ENCODE data around the gene AAK1. TPM values are rescaled to one million over a fixed set of nuclear protein-coding genes. Genes with fewer than 3 reads are reported as not detected.

The AAK1 gene
- total and polyA plus RNA-seq, 2 of the 13 experiments (the other 11 are each of a cell fraction or from before 2014, with no cell fraction given) = 9.8 to 10.3 TPM

DNA sequence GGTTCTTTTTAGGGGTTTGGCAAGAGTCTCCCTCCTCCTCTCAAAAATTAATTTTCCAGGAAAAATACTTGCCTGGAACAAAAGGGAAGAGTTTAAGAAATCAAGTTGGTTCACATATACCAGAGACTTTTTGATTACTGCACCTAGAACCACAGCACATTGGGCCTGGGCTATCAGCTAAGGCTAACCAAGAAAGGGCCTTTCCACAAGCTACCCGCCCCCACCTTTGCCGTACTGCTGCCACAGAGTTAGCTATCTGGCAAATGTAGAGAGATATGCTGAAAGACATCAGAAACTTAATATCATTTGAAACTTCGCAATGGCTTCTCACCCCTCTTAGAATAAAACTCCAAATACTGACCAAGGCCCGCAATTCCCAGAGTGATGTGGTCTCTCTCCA lies 76.9 kb downstream of the AAK1 start (continued):
- TF ChIP-seq, protein P1, sequence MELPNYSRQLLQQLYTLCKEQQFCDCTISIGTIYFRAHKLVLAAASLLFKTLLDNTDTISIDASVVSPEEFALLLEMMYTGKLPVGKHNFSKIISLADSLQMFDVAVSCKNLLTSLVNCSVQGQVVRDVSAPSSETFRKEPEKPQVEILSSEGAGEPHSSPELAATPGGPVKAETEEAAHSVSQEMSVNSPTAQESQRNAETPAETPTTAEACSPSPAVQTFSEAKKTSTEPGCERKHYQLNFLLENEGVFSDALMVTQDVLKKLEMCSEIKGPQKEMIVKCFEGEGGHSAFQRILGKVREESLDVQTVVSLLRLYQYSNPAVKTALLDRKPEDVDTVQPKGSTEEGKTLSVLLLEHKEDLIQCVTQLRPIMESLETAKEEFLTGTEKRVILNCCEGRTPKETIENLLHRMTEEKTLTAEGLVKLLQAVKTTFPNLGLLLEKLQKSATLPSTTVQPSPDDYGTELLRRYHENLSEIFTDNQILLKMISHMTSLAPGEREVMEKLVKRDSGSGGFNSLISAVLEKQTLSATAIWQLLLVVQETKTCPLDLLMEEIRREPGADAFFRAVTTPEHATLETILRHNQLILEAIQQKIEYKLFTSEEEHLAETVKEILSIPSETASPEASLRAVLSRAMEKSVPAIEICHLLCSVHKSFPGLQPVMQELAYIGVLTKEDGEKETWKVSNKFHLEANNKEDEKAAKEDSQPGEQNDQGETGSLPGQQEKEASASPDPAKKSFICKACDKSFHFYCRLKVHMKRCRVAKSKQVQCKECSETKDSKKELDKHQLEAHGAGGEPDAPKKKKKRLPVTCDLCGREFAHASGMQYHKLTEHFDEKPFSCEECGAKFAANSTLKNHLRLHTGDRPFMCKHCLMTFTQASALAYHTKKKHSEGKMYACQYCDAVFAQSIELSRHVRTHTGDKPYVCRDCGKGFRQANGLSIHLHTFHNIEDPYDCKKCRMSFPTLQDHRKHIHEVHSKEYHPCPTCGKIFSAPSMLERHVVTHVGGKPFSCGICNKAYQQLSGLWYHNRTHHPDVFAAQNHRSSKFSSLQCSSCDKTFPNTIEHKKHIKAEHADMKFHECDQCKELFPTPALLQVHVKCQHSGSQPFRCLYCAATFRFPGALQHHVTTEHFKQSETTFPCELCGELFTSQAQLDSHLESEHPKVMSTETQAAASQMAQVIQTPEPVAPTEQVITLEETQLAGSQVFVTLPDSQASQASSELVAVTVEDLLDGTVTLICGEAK (IDR thresholded peaks at IDR 0.05) = no peak
- TF ChIP-seq, protein P1 (CRISPR knock-in tag; IDR thresholded peaks at IDR 0.05) = no peak

DNA sequence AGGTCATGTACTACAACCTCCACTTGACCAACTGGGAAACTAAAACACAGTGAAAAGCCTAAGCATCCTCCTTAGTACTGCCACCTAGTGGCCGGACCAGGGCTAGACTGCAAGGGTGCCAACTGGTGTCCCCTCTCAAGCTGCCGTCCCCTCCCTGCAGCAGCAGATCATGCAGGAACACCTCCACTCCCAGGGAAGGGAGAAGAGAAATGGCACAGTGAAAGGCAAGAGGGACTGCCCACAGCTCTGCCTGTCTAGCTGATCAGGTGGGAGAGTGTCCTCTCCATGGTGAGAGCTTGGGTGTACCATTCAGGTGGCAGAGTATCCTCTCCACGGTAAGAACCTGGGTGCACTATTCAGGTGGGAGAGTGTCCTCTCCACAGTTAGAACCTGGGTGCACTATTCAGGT lies 78.1 kb downstream of the AAK1 start:
- Histone ChIP-seq H3K4me1 (ENCODE audit: insufficient read depth, low read length) (peaks cover 20% of the 10 kb centered on the region), H3K4me2 (ENCODE audit: low read depth, low read length) (no peak overlapping the region), H3K4me3 (replicated peaks in 1 of 3; ENCODE audit: insufficient read depth in 1 of 3, low read depth in 2 of 3, low read length in 3 of 3) (no peak overlapping the region), H3K36me3 (replicated peaks in 1 of 2; ENCODE audit: control insufficient read depth in 1 of 2, insufficient read depth in 2 of 2, low read length in 2 of 2) (no peaks in the 10 kb centered on the region), H3K27me3 (ENCODE audit: control insufficient read depth in 1 of 2, insufficient read depth in 2 of 2, low read length in 2 of 2) (no peaks in the 10 kb centered on the region), H2AFZ (ENCODE audit: low read length) (no peak overlapping the region), H3K9ac (ENCODE audit: insufficient read depth, low read depth, low read length) (no peak overlapping the region), H3K27ac (ENCODE audit: extremely low read length, insufficient read depth, low read length) (no peak overlapping the region), H3K9me3 (ENCODE audit: low read length) (no peaks in the 10 kb centered on the region), H3K79me2 (ENCODE audit: insufficient read depth, low read length) (no peaks in the 10 kb centered on the region), H4K20me1 (ENCODE audit: insufficient read depth, low read length) (peaks cover 5% of the 10 kb centered on the region; the same call in 1 of the 2 replicates)
- ATAC-seq (peak; percentile 94), DNase-seq (ENCODE audit: low spot score) (peak; percentile 61), FAIRE-seq (peak; percentile 39)
- ChIA-PET CTCF (ENCODE audit: low intra/inter-chr PET ratio, low total read pairs) (no interaction called here), POLR2A (no interaction called here)
- intact Hi-C loops (cut with micrococcal nuclease; ENCODE audit: unreplicated experiment) (loop anchor here (5.0 kb wide), 1 partner anchor 77 kb away; the partner anchor contains the start of gene AAK1), in situ Hi-C loops (cut with HindIII; ENCODE audit: extremely low pct_ligation_motif_present, low pct_unique_long_range_greater_than_20kb) (loop anchor here (10.0 kb wide), 1 partner anchor 249 kb away; no protein-coding TSS in a partner anchor)
- no TSS peak for BruUV-seq (replicated peaks)
- WGBS (ENCODE audit: low lambda C conversion rate) = 56% methylated on average over 3 of the region's 3 CpGs
- peak; percentile 53; the same call in 1 of the 2 replicates for TF ChIP-seq ZNF276 (CRISPR knock-in tag; IDR thresholded peaks at IDR 0.05; ENCODE audit: low read depth)
- no peak for TF ChIP-seq SP140L (CRISPR knock-in tag; IDR thresholded peaks at IDR 0.05; ENCODE audit: borderline replicate concordance)
- no peak for TF ChIP-seq ZNF562 (CRISPR knock-in tag; IDR thresholded peaks at IDR 0.05; ENCODE audit: borderline replicate concordance)
- TF ChIP-seq RAD21 (CRISPR knock-in tag; IDR thresholded peaks at IDR 0.05) = peak; percentile 72
- 0 out of 2 replicates have a peak, but pooled peaks have one; percentile 9 for TF ChIP-seq FOXO1 (CRISPR knock-in tag; IDR thresholded peaks at IDR 0.05)
- 0 out of 2 replicates have a peak, but pooled peaks have one; percentile 51 for TF ChIP-seq ZNF468 (CRISPR knock-in tag; IDR thresholded peaks at IDR 0.05)
- 0 out of 2 replicates have a peak, but pooled peaks have one; percentile 28 for TF ChIP-seq ARNTL (CRISPR knock-in tag; IDR thresholded peaks at IDR 0.05)
- TF ChIP-seq PATZ1 (CRISPR knock-in tag; IDR thresholded peaks at IDR 0.05) = peak; percentile 24; the same call in 1 of the 2 replicates
